ENCODE results near the gene ECT2.

DNA sequence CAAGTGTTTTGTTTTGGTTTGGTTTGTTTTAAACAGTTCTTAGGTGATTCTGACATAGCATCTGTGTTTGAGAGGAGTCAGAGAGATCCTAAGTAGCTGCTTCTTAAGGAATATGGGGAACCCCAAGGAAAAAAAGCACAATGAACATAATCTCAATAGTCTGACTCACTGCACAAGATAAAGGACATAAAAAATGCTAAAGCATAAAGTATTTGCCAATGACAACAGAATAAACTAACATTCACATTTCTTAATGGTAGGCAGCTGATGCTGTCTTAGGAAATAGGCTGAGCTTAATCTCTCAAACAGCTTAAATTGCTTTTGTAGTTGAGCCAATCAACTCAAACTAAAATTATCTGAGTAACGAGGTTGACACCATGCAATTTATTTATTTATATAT is 42.6 kb upstream of the ECT2 start:
- TF ChIP-seq, protein P1, sequence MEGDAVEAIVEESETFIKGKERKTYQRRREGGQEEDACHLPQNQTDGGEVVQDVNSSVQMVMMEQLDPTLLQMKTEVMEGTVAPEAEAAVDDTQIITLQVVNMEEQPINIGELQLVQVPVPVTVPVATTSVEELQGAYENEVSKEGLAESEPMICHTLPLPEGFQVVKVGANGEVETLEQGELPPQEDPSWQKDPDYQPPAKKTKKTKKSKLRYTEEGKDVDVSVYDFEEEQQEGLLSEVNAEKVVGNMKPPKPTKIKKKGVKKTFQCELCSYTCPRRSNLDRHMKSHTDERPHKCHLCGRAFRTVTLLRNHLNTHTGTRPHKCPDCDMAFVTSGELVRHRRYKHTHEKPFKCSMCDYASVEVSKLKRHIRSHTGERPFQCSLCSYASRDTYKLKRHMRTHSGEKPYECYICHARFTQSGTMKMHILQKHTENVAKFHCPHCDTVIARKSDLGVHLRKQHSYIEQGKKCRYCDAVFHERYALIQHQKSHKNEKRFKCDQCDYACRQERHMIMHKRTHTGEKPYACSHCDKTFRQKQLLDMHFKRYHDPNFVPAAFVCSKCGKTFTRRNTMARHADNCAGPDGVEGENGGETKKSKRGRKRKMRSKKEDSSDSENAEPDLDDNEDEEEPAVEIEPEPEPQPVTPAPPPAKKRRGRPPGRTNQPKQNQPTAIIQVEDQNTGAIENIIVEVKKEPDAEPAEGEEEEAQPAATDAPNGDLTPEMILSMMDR (IDR thresholded peaks at IDR 0.05): no peak
- TF ChIP-seq POLR2A (IDR thresholded peaks at IDR 0.05) (no peak), EP300 (IDR thresholded peaks at IDR 0.05) (no peak), POLR2AphosphoS5 (IDR thresholded peaks at IDR 0.05) (no peak)
